ENCODE data around the gene CNKSR1. TPM values are rescaled to one million over a fixed set of nuclear protein-coding genes. Genes with fewer than 3 reads are reported as not detected.

The CNKSR1 gene
- polyA plus RNA-seq, 1 of the 3 experiments (the other 2 are of a cell fraction) = 0.49 TPM

- no peak for TF ChIP-seq RAD21 (IDR thresholded peaks at IDR 0.05; ENCODE audit: low read length)
These were observed 45.0 kb upstream of the CNKSR1 start (continued) for GRCh38 chr1:26132128-26132833.

- TF ChIP-seq GATA2 (CRISPR knock-in tag; IDR thresholded peaks at IDR 0.05) (no peak), REST (IDR thresholded peaks at IDR 0.05; ENCODE audit: low read depth, low read length) (no peak)
- TF ChIP-seq, protein P1, sequence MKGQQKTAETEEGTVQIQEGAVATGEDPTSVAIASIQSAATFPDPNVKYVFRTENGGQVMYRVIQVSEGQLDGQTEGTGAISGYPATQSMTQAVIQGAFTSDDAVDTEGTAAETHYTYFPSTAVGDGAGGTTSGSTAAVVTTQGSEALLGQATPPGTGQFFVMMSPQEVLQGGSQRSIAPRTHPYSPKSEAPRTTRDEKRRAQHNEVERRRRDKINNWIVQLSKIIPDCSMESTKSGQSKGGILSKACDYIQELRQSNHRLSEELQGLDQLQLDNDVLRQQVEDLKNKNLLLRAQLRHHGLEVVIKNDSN (IDR thresholded peaks at IDR 0.05; ENCODE audit: borderline replicate concordance, low read depth) = no peak
- no peak overlapping the region for H3K4me3 ChIP-seq (ENCODE audit: low read depth in 2 of 2, low read length in 1 of 2)
- no peak overlapping the region for H3K27ac ChIP-seq (ENCODE audit: low read depth in 2 of 2, low read length in 1 of 2)
- H3K9me3 ChIP-seq = no peaks in the 10 kb centered on the region
- H4K20me1 ChIP-seq (ENCODE audit: insufficient read depth) = no peaks in the 10 kb centered on the region
- no peaks in the 10 kb centered on the region for H3K4me1 ChIP-seq (ENCODE audit: control insufficient read depth in 1 of 2, insufficient read depth in 2 of 2, low read depth in 1 of 2, low read length in 1 of 2)
- no peak overlapping the region for H3K4me2 ChIP-seq
- no peaks in the 10 kb centered on the region for H3K79me2 ChIP-seq (ENCODE audit: insufficient read depth)
- CTCF ChIA-PET = interaction anchor here (0.7 to 1.5 kb wide), 3 partner anchors 12 to 31 kb away, joined by 3 to 6 read pairs (median 3); no protein-coding TSS in a partner anchor
- no peaks in the 10 kb centered on the region for H3K9me2 ChIP-seq
- H3K9ac ChIP-seq = no peak overlapping the region
- DNase-seq = no peak
- H3K36me3 ChIP-seq (replicated peaks in 1 of 2; ENCODE audit: control insufficient read depth in 1 of 2, insufficient read depth in 2 of 2, low read length in 1 of 2) = no peaks in the 10 kb centered on the region
- POLR2A ChIA-PET = no interaction called here
- no peaks in the 10 kb centered on the region for H3F3A ChIP-seq (replicated peaks; ENCODE audit: insufficient read depth)
- H2AFZ ChIP-seq (ENCODE audit: low read depth) = no peak overlapping the region
- WGBS (ENCODE audit: low lambda C conversion rate) = 85% methylated on average over 2 of the region's 2 CpGs
- H3K27me3 ChIP-seq (ENCODE audit: insufficient read depth) = no peaks in the 10 kb centered on the region
These were observed 44.5 kb upstream of the CNKSR1 start for GRCh38 chr1:26132834-26133167.

DNA sequence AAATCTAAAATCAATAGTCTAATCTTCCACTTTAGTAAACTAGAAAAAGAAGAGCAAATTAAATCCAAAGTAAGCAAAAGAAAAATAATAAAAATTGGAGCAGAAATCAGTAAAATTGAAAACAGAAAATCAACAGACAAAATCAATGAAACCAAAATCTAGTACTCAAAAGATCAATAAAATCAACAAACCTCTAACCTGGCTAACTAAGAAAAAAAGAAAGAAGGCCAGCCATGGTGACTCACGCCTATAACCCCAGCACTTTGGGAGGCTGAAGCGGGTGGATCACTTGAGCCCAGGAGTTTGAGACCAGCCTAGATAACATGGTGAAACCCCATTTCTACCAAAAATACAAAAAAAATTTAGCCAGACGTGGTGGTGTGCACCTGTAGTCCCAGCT is 42.8 kb upstream of the CNKSR1 start:
- POLR2A ChIA-PET = no interaction called here
- no peaks in the 10 kb centered on the region for H4K20me1 ChIP-seq (ENCODE audit: insufficient read depth)
- H3K36me3 ChIP-seq (replicated peaks in 1 of 2; ENCODE audit: control insufficient read depth in 1 of 2, insufficient read depth in 2 of 2, low read length in 1 of 2) = no peaks in the 10 kb centered on the region
- H3K4me1 ChIP-seq (ENCODE audit: control insufficient read depth in 1 of 2, insufficient read depth in 2 of 2, low read depth in 1 of 2, low read length in 1 of 2) = no peaks in the 10 kb centered on the region
- no peak overlapping the region for H3K4me3 ChIP-seq (ENCODE audit: low read depth in 2 of 2, low read length in 1 of 2)
- H3K27me3 ChIP-seq (ENCODE audit: insufficient read depth) = no peaks in the 10 kb centered on the region
- no peaks in the 10 kb centered on the region for H3K79me2 ChIP-seq (ENCODE audit: insufficient read depth)
- no peak overlapping the region for H2AFZ ChIP-seq (ENCODE audit: low read depth)
- WGBS (ENCODE audit: low lambda C conversion rate) = 65% methylated on average over 3 of the region's 3 CpGs
- H3F3A ChIP-seq (replicated peaks; ENCODE audit: insufficient read depth) = no peaks in the 10 kb centered on the region
- CTCF ChIA-PET = no interaction called here
- DNase-seq = no peak
- H3K27ac ChIP-seq (ENCODE audit: low read depth in 2 of 2, low read length in 1 of 2) = no peak overlapping the region
- TF ChIP-seq FOXJ3 (CRISPR knock-in tag; IDR thresholded peaks at IDR 0.05) = no peak
- TF ChIP-seq GATA2 (CRISPR knock-in tag; IDR thresholded peaks at IDR 0.05) = no peak
- TF ChIP-seq RFX5 (IDR thresholded peaks at IDR 0.05; ENCODE audit: low read length) = no peak
- no peak for TF ChIP-seq MEF2A (IDR thresholded peaks at IDR 0.05; ENCODE audit: borderline replicate concordance, low read depth)
- H3K9ac ChIP-seq = no peak overlapping the region
- no peaks in the 10 kb centered on the region for H3K9me3 ChIP-seq
- no peak overlapping the region for H3K4me2 ChIP-seq
- no peaks in the 10 kb centered on the region for H3K9me2 ChIP-seq
